ENCODE results near the gene BGLAP.

BGLAP gene

DNA sequence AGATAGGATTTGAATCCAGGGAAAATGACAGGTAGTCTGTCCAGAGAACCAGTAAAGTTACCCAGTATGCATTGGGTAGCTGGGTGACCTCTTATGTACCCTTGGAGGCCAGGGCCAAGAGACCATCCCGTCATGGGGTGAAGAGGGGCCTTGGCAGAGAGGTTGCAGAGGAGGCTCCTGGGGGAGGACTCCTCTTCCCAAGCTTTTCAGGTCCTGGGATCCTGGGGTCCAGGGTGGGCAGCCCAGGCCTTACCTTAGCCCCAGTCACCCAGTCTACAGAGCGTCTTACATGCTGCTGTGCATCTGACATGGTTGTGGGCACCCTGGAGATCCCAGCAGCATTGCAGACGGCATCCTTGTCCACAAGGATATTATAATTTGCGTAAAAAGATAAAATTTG is 15.2 kb upstream of the BGLAP start:
- DNase-seq (ENCODE audit: low read depth in 2 of 2), result no peak

DNA sequence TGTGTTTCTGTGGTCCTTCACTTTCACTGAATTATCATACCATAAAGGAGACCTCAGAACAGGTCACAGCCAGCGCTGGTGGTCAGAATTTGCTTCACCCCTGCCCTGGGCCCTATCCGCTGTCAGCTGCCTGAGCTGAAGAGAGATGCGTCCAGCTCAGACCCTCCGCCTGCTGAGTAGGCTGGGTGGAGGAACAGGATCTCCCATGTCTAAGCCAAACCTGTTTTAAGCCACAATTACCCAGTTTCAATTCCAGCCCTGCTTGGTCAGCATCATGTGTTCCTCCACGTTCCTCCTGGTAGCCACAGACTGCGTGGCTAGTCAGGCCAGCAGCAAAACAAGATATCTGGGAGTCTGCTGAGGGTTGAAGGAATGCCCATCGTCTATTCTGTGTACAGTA is 13.5 kb upstream of the BGLAP start:
- DNase-seq (ENCODE audit: low read depth in 2 of 2), result no peak

DNA sequence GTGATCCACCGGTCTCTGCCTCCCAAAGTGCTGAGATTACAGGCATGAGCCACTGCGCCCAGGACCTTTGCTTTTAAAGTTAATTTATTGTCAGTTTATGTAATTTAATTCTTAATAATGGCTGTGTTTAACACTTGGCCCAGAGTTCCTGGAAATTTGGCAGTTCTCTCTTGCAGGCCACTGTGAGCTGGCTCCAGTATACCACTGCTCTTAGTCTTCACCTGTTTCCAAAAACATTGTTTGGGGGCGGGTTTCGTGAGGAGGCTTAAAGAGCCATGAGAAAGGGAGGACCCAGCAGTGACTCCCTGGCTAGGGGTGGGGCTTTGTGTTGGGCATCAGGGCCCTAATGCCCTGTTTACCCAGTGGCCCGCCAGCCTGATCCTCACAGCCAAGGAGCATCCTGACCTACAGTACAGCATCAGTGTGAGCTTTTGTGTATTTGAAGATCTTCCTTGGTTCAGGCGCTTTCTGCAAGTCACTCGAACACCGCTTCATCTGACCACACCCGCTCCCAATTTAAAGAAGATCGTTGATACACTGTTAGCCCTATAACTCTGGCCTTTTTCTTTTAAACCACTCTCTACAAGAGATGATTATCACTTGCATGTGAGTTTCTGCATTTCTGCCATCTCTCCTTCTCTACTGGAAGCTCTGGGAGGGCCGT is 12.0 kb upstream of the BGLAP start:
- no peak for DNase-seq (ENCODE audit: low read depth in 2 of 2)

DNA sequence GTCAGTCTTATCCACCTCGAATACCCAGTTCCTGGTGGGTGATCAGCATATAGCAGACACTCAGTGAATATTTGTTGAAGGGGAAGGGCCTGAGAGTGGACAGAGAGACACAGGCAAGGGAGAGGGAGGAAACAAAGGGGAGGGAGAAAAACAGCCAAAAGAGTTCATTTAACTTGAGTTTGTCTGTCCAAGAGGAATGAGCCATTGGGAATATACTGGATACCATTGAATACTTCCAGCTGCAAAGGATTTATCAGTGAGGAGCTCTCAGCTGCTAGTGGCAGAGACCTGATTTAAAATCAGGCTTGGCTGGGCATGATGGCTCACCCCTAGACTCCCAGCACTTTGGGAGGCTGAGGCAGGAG is 11.5 kb upstream of the BGLAP start:
- no peak for DNase-seq (ENCODE audit: low read depth in 2 of 2)

DNA sequence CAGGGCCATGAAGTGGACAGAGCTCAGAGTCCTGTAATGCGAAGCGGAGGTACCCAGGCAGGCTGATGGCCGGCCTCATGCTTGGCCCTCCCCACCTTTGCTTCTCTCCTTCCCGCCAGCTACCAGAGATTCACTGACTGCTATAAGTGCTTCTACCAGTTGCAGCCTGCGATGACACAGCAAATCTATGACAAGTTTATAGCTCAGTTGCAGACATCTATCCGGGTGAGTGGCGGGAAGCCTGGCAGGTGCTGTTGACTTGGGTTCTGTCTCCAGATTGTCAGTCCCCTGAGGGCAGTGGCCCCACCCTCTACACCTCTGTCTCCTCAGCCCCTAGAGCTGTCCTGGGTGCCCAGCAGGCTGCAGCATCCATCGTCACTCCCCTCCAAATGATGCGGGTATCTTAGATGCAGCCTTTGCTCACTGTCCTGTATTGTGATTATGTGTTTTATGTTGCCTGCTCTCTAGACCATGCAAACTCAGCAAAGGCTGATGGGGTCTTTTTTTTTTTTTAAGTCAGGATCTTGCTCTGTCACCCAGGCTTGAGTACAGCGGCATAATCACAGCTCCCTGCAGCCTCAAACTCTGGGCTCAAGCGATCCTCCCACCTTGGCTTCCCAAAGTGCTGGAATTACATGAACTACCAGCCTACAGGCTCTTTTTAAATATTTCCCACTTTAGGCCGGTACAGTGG is 9.6 kb upstream of the BGLAP start:
- DNase-seq (ENCODE audit: low read depth in 2 of 2), result no peak

- no peak for DNase-seq (ENCODE audit: low read depth in 2 of 2)
These were observed 8.4 kb upstream of the BGLAP start for GRCh38 chr1:156233426-156234127.

DNA sequence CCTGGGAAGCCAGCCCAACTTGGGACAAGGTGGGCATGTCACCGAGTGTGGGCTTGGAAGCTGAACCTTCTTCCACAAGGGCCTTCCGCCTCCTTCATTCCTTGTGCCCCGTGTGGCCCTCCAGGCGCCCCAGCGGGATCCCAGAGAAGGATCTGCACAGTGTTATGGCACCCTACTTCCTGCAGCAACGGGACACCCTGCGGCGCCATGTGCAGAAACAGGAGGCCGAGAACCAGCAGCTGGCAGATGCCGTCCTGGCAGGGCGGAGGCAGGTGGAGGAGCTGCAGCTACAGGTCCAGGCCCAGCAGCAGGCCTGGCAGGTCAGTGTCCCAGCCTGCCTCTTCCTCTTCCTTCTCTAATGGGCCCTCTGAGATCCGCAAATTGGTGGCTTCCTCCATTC is 5.8 kb upstream of the BGLAP start:
- no peak for DNase-seq (ENCODE audit: low read depth in 2 of 2)

GRCh38 chr1:156238248-156238647 is 3.7 kb upstream of the BGLAP start:
- DNase-seq (ENCODE audit: low read depth in 2 of 2), result no peak

DNA sequence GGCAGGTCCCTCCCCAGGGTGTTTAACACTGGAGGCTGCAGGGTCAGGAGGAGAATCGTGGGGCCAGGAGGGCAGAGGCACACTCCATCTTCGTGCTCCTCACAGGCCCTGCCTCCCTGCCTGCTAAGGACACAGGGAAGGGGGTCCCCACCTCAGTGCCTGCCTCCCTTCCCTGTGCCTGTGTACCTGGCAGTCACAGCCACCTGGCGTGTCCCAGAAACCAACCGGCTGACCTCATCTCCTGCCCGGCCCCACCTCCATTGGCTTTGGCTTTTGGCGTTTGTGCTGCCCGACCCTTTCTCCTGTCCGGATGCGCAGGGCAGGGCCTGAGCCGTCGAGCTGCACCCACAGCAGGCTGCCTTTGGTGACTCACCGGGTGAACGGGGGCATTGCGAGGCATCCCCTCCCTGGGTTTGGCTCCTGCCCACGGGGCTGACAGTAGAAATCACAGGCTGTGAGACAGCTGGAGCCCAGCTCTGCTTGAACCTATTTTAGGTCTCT is 623 bp upstream of the BGLAP start:
- no peak for DNase-seq (ENCODE audit: low read depth in 2 of 2)

GRCh38 chr1:156242738-156243137 is 754 bp downstream of the BGLAP start:
- no peak for DNase-seq (ENCODE audit: low read depth in 2 of 2)

DNA sequence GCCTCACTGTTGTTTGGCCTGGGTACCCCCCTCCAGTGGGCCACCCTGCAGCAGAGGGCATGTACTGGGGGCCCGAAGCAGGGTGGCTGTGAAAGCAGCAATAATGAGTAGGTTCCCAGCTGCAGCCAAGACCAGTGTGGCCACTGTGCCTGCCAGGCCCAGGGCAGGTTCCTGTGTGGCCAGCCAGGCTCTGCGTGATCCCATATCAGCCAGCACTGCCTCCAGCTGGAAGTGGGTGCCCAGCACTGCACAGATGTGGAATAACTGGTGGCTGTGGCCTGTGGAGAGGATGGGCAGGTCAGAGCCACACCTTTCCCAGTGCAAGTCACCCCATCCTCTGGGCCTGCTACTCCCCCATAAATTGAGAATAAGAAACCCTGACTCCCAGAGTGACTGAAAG is 2.1 kb downstream of the BGLAP start:
- DNase-seq (ENCODE audit: low read depth in 2 of 2), result no peak

GRCh38 chr1:156244712-156245111 is 2.7 kb downstream of the BGLAP start:
- no peak for DNase-seq (ENCODE audit: low read depth in 2 of 2)

- no peak for DNase-seq (ENCODE audit: low read depth in 2 of 2)
These were observed 3.7 kb downstream of the BGLAP start for GRCh38 chr1:156245451-156246232.

DNA sequence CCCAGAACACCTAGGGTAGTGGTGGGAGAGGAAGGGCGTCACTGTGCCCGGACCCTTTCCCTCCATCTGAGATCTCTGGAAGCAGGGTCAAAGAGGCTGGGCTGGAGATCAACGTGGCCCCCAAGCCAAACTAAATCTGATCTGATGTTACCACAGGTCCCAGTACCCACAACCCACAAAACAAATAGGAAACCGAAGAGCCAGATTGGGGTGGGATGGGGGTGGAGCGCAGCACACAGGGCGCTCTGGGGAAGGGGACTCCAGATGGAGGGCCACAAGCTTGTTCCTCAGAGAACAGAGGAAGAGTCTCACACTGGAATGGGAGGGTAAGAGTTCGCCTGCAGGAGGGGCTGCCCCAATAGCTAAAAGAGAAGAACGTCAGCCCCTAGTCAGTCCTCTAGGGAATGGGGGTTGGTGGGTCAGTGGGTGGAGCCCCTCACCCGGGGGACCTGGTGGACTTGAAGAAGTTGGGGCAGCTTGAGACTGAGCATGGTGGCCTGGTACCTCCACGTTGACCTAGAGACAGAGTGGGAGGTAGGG is 4.3 kb downstream of the BGLAP start:
- no peak for DNase-seq (ENCODE audit: low read depth in 2 of 2)

- no peak for DNase-seq (ENCODE audit: low read depth in 2 of 2)
These were observed 4.9 kb downstream of the BGLAP start for GRCh38 chr1:156246781-156247459.

GRCh38 chr1:156247460-156248322 is 5.7 kb downstream of the BGLAP start, which contains the start of gene PAQR6:
TSS of gene PAQR6 (minus strand) at chr1:156248056. CDS start at chr1:156246731, 1,325 bp downstream.
- no peak for DNase-seq (ENCODE audit: low read depth in 2 of 2)

DNA sequence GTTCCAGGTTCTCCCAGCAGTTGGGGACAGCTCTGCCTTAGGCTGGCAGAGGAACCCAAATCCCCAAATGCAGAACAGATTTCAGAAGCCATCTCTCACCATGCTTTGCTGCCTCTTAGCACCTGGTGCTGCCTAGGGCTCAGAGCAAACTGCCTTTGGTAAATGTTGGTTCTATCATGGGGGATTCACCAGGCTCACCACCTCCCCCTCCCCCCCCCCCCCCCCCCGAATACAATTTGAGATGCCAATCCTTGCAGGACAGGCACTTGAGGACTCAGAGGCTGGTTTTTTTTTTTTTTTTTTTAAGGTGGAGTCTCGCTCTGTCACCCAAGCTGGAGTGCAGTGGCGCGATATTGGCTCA is 6.3 kb downstream of the BGLAP start:
- no peak for DNase-seq (ENCODE audit: low read depth in 2 of 2)

DNA sequence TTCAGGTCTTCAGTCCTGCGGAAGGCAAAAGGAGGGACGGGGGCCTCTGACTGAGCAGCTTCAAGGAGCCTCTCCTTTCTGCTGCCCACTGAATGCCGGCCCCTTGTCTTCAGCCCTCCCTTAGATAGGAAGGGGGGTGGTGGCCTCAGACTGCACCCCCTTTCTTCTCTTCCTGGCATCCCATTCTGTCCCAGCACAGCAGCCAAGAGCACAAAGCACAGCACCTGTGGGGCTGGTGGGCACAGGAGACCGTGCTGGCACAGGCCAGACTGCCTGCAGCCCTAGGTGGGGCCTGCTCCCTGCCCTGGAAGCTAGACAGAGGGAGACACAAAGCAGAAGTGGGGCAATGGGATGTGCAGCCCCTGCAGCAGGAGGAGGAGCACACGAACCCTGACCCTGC is 7.6 kb downstream of the BGLAP start:
- no peak for DNase-seq (ENCODE audit: low read depth in 2 of 2)

DNA sequence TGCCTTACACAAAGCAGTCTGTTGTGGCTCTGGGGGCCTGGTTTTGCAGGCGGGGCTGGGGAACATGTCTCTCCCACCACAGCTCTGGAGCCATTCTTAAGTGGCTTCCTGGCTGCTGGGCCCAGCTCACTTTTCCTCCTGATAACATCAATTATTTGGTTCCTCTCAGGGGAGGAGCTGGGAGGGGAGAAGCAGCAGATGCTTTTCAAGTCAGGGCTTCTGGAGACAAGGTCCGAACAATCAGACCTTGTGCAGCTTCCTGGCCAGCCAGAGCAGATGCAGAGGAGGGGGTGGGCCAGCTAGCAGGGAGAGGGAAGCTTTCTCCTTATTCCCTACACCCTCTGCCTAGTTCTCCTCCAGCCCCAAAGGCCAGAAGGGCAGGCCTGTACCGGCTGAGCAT is 9.5 kb downstream of the BGLAP start:
- no peak for DNase-seq (ENCODE audit: low read depth in 2 of 2)

GRCh38 chr1:156253634-156254033 is 11.7 kb downstream of the BGLAP start:
- DNase-seq (ENCODE audit: low read depth in 2 of 2), result no peak
